K562 (cell line): ENCODE results near the gene FRMD4B. TPM values are rescaled to one million over a fixed set of nuclear protein-coding genes. Genes with fewer than 3 reads are reported as not detected.

Experiments
- ATAC-seq: fragments of 200-7000 bp; cut with Tn5 transposase; 3 replicates; pipeline ENCODE4 v1.9.1; 2020; ENCODE audit warnings: moderate library complexity
- BruUV-seq: library from RNA; stranded (reverse); fragments of 400-500 nt; replicated peaks from 2 replicates; lab custom pipeline; 2021; lab: Mats Ljungman, UMichigan
- CTCF ChIA-PET: fragments of 300-600 bp; formaldehyde crosslinking; extraction: SDS; loops from one replicate; lab custom pipeline; 2021; ENCODE audit warnings: low intra/inter-chr PET ratio; lab: Yijun Ruan, JAX
- POLR2A ChIA-PET: fragments of 300-600, 350-650 bp; sonication (Branson Sonifier 250); formaldehyde crosslinking; extraction: SDS; loops from one replicate; lab custom pipeline; 2021; ENCODE audit warnings: antibody characterized with exemption, inconsistent platforms; lab: Yijun Ruan, JAX
- DNase-seq, 4 experiments: peaks; one replicate each; pipeline versions ENCODE4 v3.0.0 to v3.0.0-alpha.2; 2011 to 2018; ENCODE audit warnings: low spot score in 3 of 4, mixed read lengths in 3 of 4; ENCODE audit errors: extremely low read depth in 1 of 4
- FAIRE-seq: peaks from 2 replicates; lab custom pipeline; 2011; peaks lifted over from hg19 to GRCh38; lab: Jason Lieb, UNC
- H2AFZ ChIP-seq: 2 replicates; pipeline ENCODE4 v1.6.0; 2011; ENCODE audit warnings: low read depth, low read length, control low read depth, inconsistent platforms
- H3K27ac ChIP-seq: fragments of 200-600 bp; 3 replicates; pipeline ENCODE4 v1.8.0; 2011; ENCODE audit warnings: low read depth, mild to moderate bottlenecking, control low read depth, inconsistent platforms, low read length, moderate library complexity, mixed read lengths; ENCODE audit errors: extremely low read depth
- H3K27me3 ChIP-seq, 2 experiments: fragments of 300-600 bp in 1 of 2; 2 replicates in 1 of 2; 3 replicates in 1 of 2; pipeline versions ENCODE4 v1.6.0 to v1.8.0; 2011; ENCODE audit warnings: inconsistent platforms in 2 of 2, low read length in 2 of 2, mild to moderate bottlenecking in 1 of 2, mixed read lengths in 1 of 2, moderate library complexity in 1 of 2; ENCODE audit not compliant: control insufficient read depth in 2 of 2, insufficient read depth in 2 of 2
- H3K36me3 ChIP-seq: fragments of 300-600 bp; 3 replicates; pipeline ENCODE4 v1.8.0; 2011; ENCODE audit warnings: mild to moderate bottlenecking, low read length, inconsistent platforms; ENCODE audit not compliant: control insufficient read depth, insufficient read depth
- H3K4me1 ChIP-seq, 2 experiments: fragments of 200-600 bp in 1 of 2; replicated peaks in 1 of 2; 2 replicates in 1 of 2; 3 replicates in 1 of 2; pipeline versions ENCODE4 v1.5.1 to v1.8.0; 2011; ENCODE audit warnings: inconsistent platforms in 2 of 2, low read length in 2 of 2, mild to moderate bottlenecking in 1 of 2, mixed read lengths in 1 of 2, moderate library complexity in 1 of 2; ENCODE audit not compliant: control insufficient read depth in 2 of 2, insufficient read depth in 2 of 2
- H3K4me2 ChIP-seq: 2 replicates; pipeline ENCODE4 v1.6.1; 2011; ENCODE audit warnings: low read length, control low read depth, inconsistent platforms, mixed read lengths; ENCODE audit not compliant: insufficient read depth
- H3K4me3 ChIP-seq: fragments of 200-600 bp; sonication (generic), shearing (Covaris generic); 2 replicates; pipeline ENCODE4 v1.5.1; 2016; ENCODE audit warnings: control low read depth, inconsistent platforms
- H3K79me2 ChIP-seq: fragments of 200-600 bp; 3 replicates; pipeline ENCODE4 v1.8.0; 2011; ENCODE audit warnings: low read length, inconsistent platforms; ENCODE audit not compliant: control insufficient read depth, insufficient read depth
- H3K9ac ChIP-seq, 2 experiments: 2 replicates each; pipeline versions ENCODE4 v1.6.0 to v1.6.1; 2011; ENCODE audit warnings: low read depth in 2 of 2, low read length in 2 of 2, control low read depth in 1 of 2, inconsistent platforms in 1 of 2, mild to moderate bottlenecking in 1 of 2, mixed read lengths in 1 of 2; ENCODE audit not compliant: insufficient read depth in 1 of 2
- H3K9me1 ChIP-seq: one replicate; pipeline ENCODE4 v1.6.0; 2011; ENCODE audit warnings: inconsistent platforms, mild to moderate bottlenecking, low read length, moderate library complexity; ENCODE audit not compliant: control insufficient read depth, insufficient read depth
- H3K9me3 ChIP-seq: replicated peaks from 2 replicates; pipeline ENCODE4 v1.5.1; 2011; ENCODE audit warnings: low read depth, low read length, inconsistent platforms; ENCODE audit not compliant: control insufficient read depth, insufficient read depth
- H4K20me1 ChIP-seq: replicated peaks from 2 replicates; pipeline ENCODE4 v1.6.1; 2011; ENCODE audit warnings: low read length, inconsistent platforms, mixed read lengths; ENCODE audit not compliant: control insufficient read depth, insufficient read depth
- CREM ChIP-seq: IDR thresholded peaks from 2 replicates; pipeline ENCODE4 v1.6.1; 2014; ENCODE audit warnings: antibody characterized with exemption, low read depth
- CTBP1 ChIP-seq: fragments of 450-650 bp; IDR thresholded peaks from 2 replicates; pipeline ENCODE4 v1.6.1; 2016; ENCODE audit warnings: borderline replicate concordance
- ELF4 ChIP-seq: fragments of 450-650 bp; formaldehyde crosslinking; IDR thresholded peaks from 2 replicates; pipeline ENCODE4 v1.4.0; 2022; ENCODE audit warnings: missing genetic modification characterization
- EP300 ChIP-seq: IDR thresholded peaks from 2 replicates; pipeline ENCODE4 v1.6.1; 2012; ENCODE audit warnings: low read length, improper control_type of control experiment
- FOSL1 ChIP-seq: fragments of 200-800 bp; sonication (Bioruptor generic); conservative IDR thresholded peaks from 2 replicates; pipeline ENCODE4 v1.6.1; 2016; ENCODE audit warnings: missing genetic modification characterization, missing compliant biosample characterization
- HDAC6 ChIP-seq: IDR thresholded peaks from 2 replicates; pipeline ENCODE4 v1.6.1; 2012; ENCODE audit warnings: low read depth, mild to moderate bottlenecking, control low read depth, inconsistent platforms, low read length, moderate library complexity
- NCOA6 ChIP-seq: fragments of 450-650 bp; IDR thresholded peaks from 2 replicates; pipeline ENCODE4 v1.6.1; 2017; ENCODE audit warnings: mild to moderate bottlenecking
- SMAD1 ChIP-seq: fragments of 150-350 bp; IDR thresholded peaks from 2 replicates; pipeline ENCODE4 v1.6.1; 2014; ENCODE audit warnings: low read length, low read depth; ENCODE audit not compliant: partially characterized antibody
- SMARCA4 ChIP-seq: fragments of 450-650 bp; IDR thresholded peaks from 2 replicates; pipeline ENCODE4 v1.6.1; 2016
- SNRNP70 ChIP-seq: fragments of 200-400 bp; formaldehyde crosslinking; optimal IDR thresholded peaks from 2 replicates; pipeline ENCODE3; 2017; ENCODE audit warnings: low read depth, low read length
- ZBTB9 ChIP-seq: fragments of 450-650 bp; formaldehyde crosslinking; IDR thresholded peaks from 2 replicates; pipeline ENCODE4 v1.4.0; 2020; ENCODE audit warnings: mild to moderate bottlenecking, moderate library complexity
- ZC3H11A ChIP-seq: IDR thresholded peaks from 2 replicates; pipeline ENCODE4 v1.6.1; 2012; ENCODE audit warnings: low read depth, low read length, improper control_type of control experiment
- ZZZ3 ChIP-seq: fragments of 450-650 bp; IDR thresholded peaks from 2 replicates; pipeline ENCODE4 v1.6.1; 2016; ENCODE audit warnings: antibody characterized with exemption, mild to moderate bottlenecking, moderate library complexity
- WGBS: fragments of 100-300 bp; shearing (Covaris generic); methylation state at CpG from one replicate; pipeline ENCODE4 v1.1.6; 2016; ENCODE audit warnings: low coverage, mixed read lengths; ENCODE audit not compliant: insufficient coverage; ENCODE audit errors: missing lambda C conversion rate; 5-methylcytosine and 5-hydroxymethylcytosine counted together
- in situ Hi-C: fragments of 300-500 bp; cut with MboI; formaldehyde crosslinking; loops from 4 replicates; pipeline ENCODE4 v1.15.0; 2018; ENCODE audit warnings: inconsistent platforms, mixed read lengths
- intact Hi-C: fragments of 100-400 bp; cut with micrococcal nuclease; formaldehyde crosslinking; loops from 2 replicates; pipeline ENCODE4 v1.14.2; 2022
- polyA plus RNA-seq, 8 experiments: library from polyadenylated mRNA; depleted of rRNA in 4 of 8; stranded (reverse) in 5 of 8; unstranded in 3 of 8; fragments of >200 nt; fragmentation: Nextera tagmentation in 2 of 8; fragmentation: Illumina TruSeq in 1 of 8; extraction: Ambion mirVana in 2 of 8; extraction: Trizol in 1 of 8; gene quantifications; 2 replicates each; pipeline versions ENCODE4 v1.2.1 to v1.2.3, GENCODE V29; 2011 to 2014; ENCODE audit warnings: inconsistent platforms in 1 of 8, missing spikeins in 1 of 8
- total RNA-seq, 7 experiments: library from RNA; depleted of rRNA in 6 of 7; stranded (reverse); fragments of >200 nt in 6 of 7; fragmentation: Illumina TruSeq in 2 of 7; extraction: Trizol in 2 of 7; gene quantifications; 2 replicates each; pipeline versions ENCODE4 v1.2.1 to v1.2.3, GENCODE V29; 2011 to 2021; ENCODE audit warnings: low replicate concordance in 1 of 7
- TF ChIP-seq, protein P1 (sequence below), 2 experiments: fragments of 450-650 bp in 1 of 2; sonication (generic) in 1 of 2; formaldehyde crosslinking in 1 of 2; IDR thresholded peaks; 2 replicates each; pipeline versions ENCODE4 v1.7.1 to v1.9.0; 2016 to 2022; ENCODE audit warnings: inconsistent platforms in 1 of 2, mild to moderate bottlenecking in 1 of 2, missing genetic modification reagents in 1 of 2

The FRMD4B gene
- total and polyA plus RNA-seq, 9 of the 15 experiments (the other 6 are each of a cell fraction or from before 2014, with no cell fraction given) = 0.03 to 0.09 (median 0.04) TPM; not detected in 3

DNA sequence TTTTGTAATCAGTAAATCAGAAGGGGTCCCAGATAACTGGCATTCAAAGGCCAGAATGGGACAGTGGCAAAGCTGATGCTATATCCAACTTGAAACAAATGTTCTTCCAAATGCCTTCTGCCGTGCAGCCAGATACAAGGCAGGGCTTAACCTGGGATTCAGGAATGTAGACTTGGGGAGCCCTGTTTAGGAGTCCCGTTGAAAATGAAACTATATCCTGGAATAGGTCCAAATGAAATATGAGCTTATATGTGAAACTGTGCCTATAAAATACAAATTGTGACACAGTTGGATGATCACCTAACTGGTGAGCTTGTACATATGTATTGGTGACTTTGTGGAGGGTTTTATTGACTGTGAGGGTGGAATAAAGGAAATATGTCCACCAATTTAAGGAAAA lies 28.7 kb downstream of the FRMD4B start:
- ChIA-PET POLR2A (interaction anchor here (0.6 kb wide), 1 partner anchor 1691 kb away, joined by 3 read pairs; no protein-coding TSS in a partner anchor), CTCF (no interaction called here)
- DNase-seq (no peak), FAIRE-seq (no peak), ATAC-seq (no peak)
- H4K20me1 ChIP-seq = no peaks in the 10 kb centered on the region
- H3K9ac ChIP-seq = no peak overlapping the region
- in situ Hi-C loops = no loop called here
- H3K9me3 ChIP-seq = no peaks in the 10 kb centered on the region
- H3K4me2 ChIP-seq = no peak overlapping the region
- no peak overlapping the region for H3K27ac ChIP-seq
- no peaks in the 10 kb centered on the region for H3K36me3 ChIP-seq
- TF ChIP-seq SMARCA4 (no peak), FOSL1 (tag) (no peak), ELF4 (CRISPR knock-in tag) (no peak), CREM (no peak), ZZZ3 (no peak), SNRNP70 (no peak), ZC3H11A (no peak), CTBP1 (no peak), ZBTB9 (CRISPR knock-in tag) (no peak), SMAD1 (no peak), NCOA6 (no peak), HDAC6 (no peak), EP300 (no peak)
- TF ChIP-seq, protein P1, sequence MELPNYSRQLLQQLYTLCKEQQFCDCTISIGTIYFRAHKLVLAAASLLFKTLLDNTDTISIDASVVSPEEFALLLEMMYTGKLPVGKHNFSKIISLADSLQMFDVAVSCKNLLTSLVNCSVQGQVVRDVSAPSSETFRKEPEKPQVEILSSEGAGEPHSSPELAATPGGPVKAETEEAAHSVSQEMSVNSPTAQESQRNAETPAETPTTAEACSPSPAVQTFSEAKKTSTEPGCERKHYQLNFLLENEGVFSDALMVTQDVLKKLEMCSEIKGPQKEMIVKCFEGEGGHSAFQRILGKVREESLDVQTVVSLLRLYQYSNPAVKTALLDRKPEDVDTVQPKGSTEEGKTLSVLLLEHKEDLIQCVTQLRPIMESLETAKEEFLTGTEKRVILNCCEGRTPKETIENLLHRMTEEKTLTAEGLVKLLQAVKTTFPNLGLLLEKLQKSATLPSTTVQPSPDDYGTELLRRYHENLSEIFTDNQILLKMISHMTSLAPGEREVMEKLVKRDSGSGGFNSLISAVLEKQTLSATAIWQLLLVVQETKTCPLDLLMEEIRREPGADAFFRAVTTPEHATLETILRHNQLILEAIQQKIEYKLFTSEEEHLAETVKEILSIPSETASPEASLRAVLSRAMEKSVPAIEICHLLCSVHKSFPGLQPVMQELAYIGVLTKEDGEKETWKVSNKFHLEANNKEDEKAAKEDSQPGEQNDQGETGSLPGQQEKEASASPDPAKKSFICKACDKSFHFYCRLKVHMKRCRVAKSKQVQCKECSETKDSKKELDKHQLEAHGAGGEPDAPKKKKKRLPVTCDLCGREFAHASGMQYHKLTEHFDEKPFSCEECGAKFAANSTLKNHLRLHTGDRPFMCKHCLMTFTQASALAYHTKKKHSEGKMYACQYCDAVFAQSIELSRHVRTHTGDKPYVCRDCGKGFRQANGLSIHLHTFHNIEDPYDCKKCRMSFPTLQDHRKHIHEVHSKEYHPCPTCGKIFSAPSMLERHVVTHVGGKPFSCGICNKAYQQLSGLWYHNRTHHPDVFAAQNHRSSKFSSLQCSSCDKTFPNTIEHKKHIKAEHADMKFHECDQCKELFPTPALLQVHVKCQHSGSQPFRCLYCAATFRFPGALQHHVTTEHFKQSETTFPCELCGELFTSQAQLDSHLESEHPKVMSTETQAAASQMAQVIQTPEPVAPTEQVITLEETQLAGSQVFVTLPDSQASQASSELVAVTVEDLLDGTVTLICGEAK (IDR thresholded peaks at IDR 0.05) = no peak
- TF ChIP-seq, protein P1 (CRISPR knock-in tag; IDR thresholded peaks at IDR 0.05) = no peak
- WGBS = 0% methylated on average over 2 of the region's 2 CpGs
- H3K4me3 ChIP-seq = no peak overlapping the region
- no peaks in the 10 kb centered on the region for H3K4me1 ChIP-seq
- no peaks in the 10 kb centered on the region for H3K79me2 ChIP-seq
- BruUV-seq = no TSS peak
- H3K9me1 ChIP-seq = no peaks in the 10 kb centered on the region
- H2AFZ ChIP-seq = no peak overlapping the region
- no peaks in the 10 kb centered on the region for H3K27me3 ChIP-seq
- intact Hi-C loops = no loop called here
